Skeletal muscle tissue (tissue), 2 donors: ENCODE data around the gene RPS6KB1. TPM values are rescaled to one million over a fixed set of nuclear protein-coding genes. Genes with fewer than 3 reads are reported as not detected.

Source experiments
- small RNA-seq: library from RNA; depleted of rRNA; stranded (forward); fragments of <200 nt; gene quantifications from one replicate; pipeline ENCODE3, GENCODE V24; 2014
- total RNA-seq: library from RNA; depleted of rRNA; stranded (reverse); fragments of >200 nt; gene quantifications from one replicate; pipeline ENCODE4 v1.2.3, GENCODE V29; 2014

RPS6KB1 gene
- total RNA-seq, 1 donor from 2014 or later, result 36.5 TPM

Small RNA genes lying within 50 kb of the gene (small RNA-seq; reads per million reads assigned to genes)
- gene RNU6-450P (not detected), gene RPS29P21 (not detected)

Other genes with a start within 250 kb of the RPS6KB1 start
- 18.3 TPM for gene PTRH2, start 185.7 kb upstream of the RPS6KB1 start, total RNA-seq
- gene VMP1, start 185.5 kb upstream of the RPS6KB1 start, total RNA-seq, result 128 TPM
- gene TUBD1, start 178 bp upstream of the RPS6KB1 start, total RNA-seq, result 21.9 TPM
- 9.9 TPM for gene RNFT1, start 71.6 kb downstream of the RPS6KB1 start, total RNA-seq
- gene HEATR6, start 185.8 kb downstream of the RPS6KB1 start, total RNA-seq, result 12.5 TPM